NCI-H2081 (cell line): ENCODE results near the gene PIP5K1B.

Source experiments
- DNase-seq, 2 experiments: peaks; one replicate each; lab custom pipeline; 2025; lab: John Stamatoyannopoulos, UW

The PIP5K1B gene

GRCh38 chr9:68991457-68991856, 286.4 kb downstream of the PIP5K1B start:
- no peak for DNase-seq

- DNase-seq, result no peak
These were observed 290.7 kb downstream of the PIP5K1B start for GRCh38 chr9:68995776-68996175.

- DNase-seq, result no peak
These were observed 291.4 kb downstream of the PIP5K1B start for GRCh38 chr9:68996462-68996861.

GRCh38 chr9:68997666-68998065, 292.6 kb downstream of the PIP5K1B start:
- DNase-seq, result no peak

GRCh38 chr9:68998385-68998784, 293.3 kb downstream of the PIP5K1B start:
- no peak for DNase-seq

GRCh38 chr9:68998812-68999211, 293.8 kb downstream of the PIP5K1B start:
- no peak for DNase-seq

- peak; percentile 76 to 88 for DNase-seq
These were observed 294.5 kb downstream of the PIP5K1B start for GRCh38 chr9:68999393-69000105.

- DNase-seq, result no peak
These were observed 296.9 kb downstream of the PIP5K1B start for GRCh38 chr9:69001921-69002320.

- no peak for DNase-seq
These were observed 298.0 kb downstream of the PIP5K1B start for GRCh38 chr9:69003051-69003450.

GRCh38 chr9:69004836-69005235, 299.8 kb downstream of the PIP5K1B start:
- no peak for DNase-seq

- DNase-seq, result no peak
These were observed 304.7 kb downstream of the PIP5K1B start for GRCh38 chr9:69009708-69010107.

GRCh38 chr9:69012696-69013381, 307.8 kb downstream of the PIP5K1B start:
- no peak for DNase-seq

- no peak for DNase-seq
These were observed 308.3 kb downstream of the PIP5K1B start for GRCh38 chr9:69013382-69013727.

- no peak for DNase-seq
These were observed 309.0 kb downstream of the PIP5K1B start, which contains the start of gene PRKACG for GRCh38 chr9:69014013-69014412. Gene PRKACG (minus strand): TSS chr9:69014113. CDS start chr9:69014092, 21 bp downstream.

GRCh38 chr9:69016191-69017096, 311.4 kb downstream of the PIP5K1B start:
- no peak for DNase-seq

GRCh38 chr9:69018737-69019136, 313.7 kb downstream of the PIP5K1B start:
- DNase-seq, result no peak

GRCh38 chr9:69019808-69020207, 314.8 kb downstream of the PIP5K1B start:
- no peak for DNase-seq

- no peak for DNase-seq
These were observed 315.5 kb downstream of the PIP5K1B start for GRCh38 chr9:69020301-69021145.

GRCh38 chr9:69023650-69024049, 318.6 kb downstream of the PIP5K1B start:
- peak in 1 of 2 experiments; percentile 24 for DNase-seq

- DNase-seq, result peak; percentile 73 to 83
These were observed 322.5 kb downstream of the PIP5K1B start for GRCh38 chr9:69027355-69028097.

GRCh38 chr9:69028754-69029153, 323.7 kb downstream of the PIP5K1B start:
- no peak for DNase-seq
